Nephron progenitor cell (in vitro differentiated cells): ENCODE measurements around the gene MCTP1.

ENCODE experiments used
- DNase-seq: peaks from one replicate; pipeline ENCODE4 v3.0.0; 2021
- H3K27ac Mint-ChIP-seq: 2 replicates; pipeline ENCODE4 v1.8.0; 2021; ENCODE audit warnings: mild to moderate bottlenecking, moderate library complexity, mixed read lengths
- H3K27me3 Mint-ChIP-seq: 2 replicates; pipeline ENCODE4 v1.8.0; 2021; ENCODE audit warnings: mild to moderate bottlenecking, low read depth, mixed read lengths; ENCODE audit not compliant: poor library complexity
- H3K36me3 Mint-ChIP-seq: 2 replicates; pipeline ENCODE4 v1.8.0; 2021; ENCODE audit warnings: low read depth, mixed read lengths
- H3K4me1 Mint-ChIP-seq: 2 replicates; pipeline ENCODE4 v1.8.0; 2021; ENCODE audit warnings: mixed read lengths
- H3K4me3 Mint-ChIP-seq: 2 replicates; pipeline ENCODE4 v1.8.0; 2021; ENCODE audit warnings: mild to moderate bottlenecking, moderate library complexity, mixed read lengths
- H3K9me3 Mint-ChIP-seq: 2 replicates; pipeline ENCODE4 v1.8.0; 2021; ENCODE audit warnings: mild to moderate bottlenecking, moderate library complexity, mixed read lengths
- TF ChIP-seq, protein P1 (sequence below): fragments of 200-600 bp; sonication (generic); IDR thresholded peaks from 2 replicates; pipeline ENCODE4 v1.5.0; 2021; ENCODE audit warnings: antibody characterized with exemption

Gene MCTP1

GRCh38 chr5:95155888-95156287, 129.0 kb downstream of the MCTP1 start:
- no peaks in the 10 kb centered on the region for H3K36me3 Mint-ChIP-seq
- peaks cover 3% of the 10 kb centered on the region for H3K27me3 Mint-ChIP-seq
- no peak for DNase-seq
- TF ChIP-seq, protein P1, sequence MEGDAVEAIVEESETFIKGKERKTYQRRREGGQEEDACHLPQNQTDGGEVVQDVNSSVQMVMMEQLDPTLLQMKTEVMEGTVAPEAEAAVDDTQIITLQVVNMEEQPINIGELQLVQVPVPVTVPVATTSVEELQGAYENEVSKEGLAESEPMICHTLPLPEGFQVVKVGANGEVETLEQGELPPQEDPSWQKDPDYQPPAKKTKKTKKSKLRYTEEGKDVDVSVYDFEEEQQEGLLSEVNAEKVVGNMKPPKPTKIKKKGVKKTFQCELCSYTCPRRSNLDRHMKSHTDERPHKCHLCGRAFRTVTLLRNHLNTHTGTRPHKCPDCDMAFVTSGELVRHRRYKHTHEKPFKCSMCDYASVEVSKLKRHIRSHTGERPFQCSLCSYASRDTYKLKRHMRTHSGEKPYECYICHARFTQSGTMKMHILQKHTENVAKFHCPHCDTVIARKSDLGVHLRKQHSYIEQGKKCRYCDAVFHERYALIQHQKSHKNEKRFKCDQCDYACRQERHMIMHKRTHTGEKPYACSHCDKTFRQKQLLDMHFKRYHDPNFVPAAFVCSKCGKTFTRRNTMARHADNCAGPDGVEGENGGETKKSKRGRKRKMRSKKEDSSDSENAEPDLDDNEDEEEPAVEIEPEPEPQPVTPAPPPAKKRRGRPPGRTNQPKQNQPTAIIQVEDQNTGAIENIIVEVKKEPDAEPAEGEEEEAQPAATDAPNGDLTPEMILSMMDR: no peak
- no peak overlapping the region for H3K4me3 Mint-ChIP-seq
- no peaks in the 10 kb centered on the region for H3K4me1 Mint-ChIP-seq
- no peak overlapping the region for H3K27ac Mint-ChIP-seq
- no peaks in the 10 kb centered on the region for H3K9me3 Mint-ChIP-seq

DNA sequence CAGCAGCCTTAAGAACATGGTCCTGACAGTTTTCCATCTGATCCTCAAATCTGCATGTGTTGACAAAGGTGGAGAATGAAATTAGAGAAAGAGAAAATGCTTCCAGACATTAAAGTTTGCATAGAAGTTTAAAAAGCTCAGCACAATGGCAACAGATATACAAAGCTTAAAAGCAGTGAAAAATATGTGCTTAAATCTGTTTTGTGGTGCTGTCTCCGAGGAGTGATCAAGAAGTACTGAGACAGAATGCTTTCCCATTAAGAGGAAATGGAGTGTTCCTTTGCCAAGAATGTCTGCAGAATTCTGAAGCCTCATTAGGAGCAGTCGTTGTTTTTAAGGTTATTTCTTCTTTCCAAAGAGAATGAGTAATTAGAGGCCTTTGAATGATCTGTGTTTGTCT, 131.4 kb downstream of the MCTP1 start:
- no peaks in the 10 kb centered on the region for H3K36me3 Mint-ChIP-seq
- H3K4me1 Mint-ChIP-seq: no peaks in the 10 kb centered on the region
- no peak overlapping the region for H3K4me3 Mint-ChIP-seq
- peaks cover 3% of the 10 kb centered on the region for H3K9me3 Mint-ChIP-seq
- H3K27ac Mint-ChIP-seq: no peak overlapping the region
- no peak for DNase-seq
- no peaks in the 10 kb centered on the region for H3K27me3 Mint-ChIP-seq
- TF ChIP-seq, protein P1: no peak

- no peak for DNase-seq
- H3K9me3 Mint-ChIP-seq: peaks cover 13% of the 10 kb centered on the region
- H3K27ac Mint-ChIP-seq: no peak overlapping the region
- peaks cover 9% of the 10 kb centered on the region for H3K36me3 Mint-ChIP-seq
- TF ChIP-seq, protein P1: no peak
- peaks cover 4% of the 10 kb centered on the region for H3K27me3 Mint-ChIP-seq
- no peak overlapping the region for H3K4me3 Mint-ChIP-seq
- H3K4me1 Mint-ChIP-seq: no peaks in the 10 kb centered on the region
Observed at GRCh38 chr5:95152535-95152934, 132.4 kb downstream of the MCTP1 start.

GRCh38 chr5:95152131-95152530, 132.8 kb downstream of the MCTP1 start:
- TF ChIP-seq, protein P1: no peak
- H3K4me3 Mint-ChIP-seq: no peak overlapping the region
- peaks cover 4% of the 10 kb centered on the region for H3K27me3 Mint-ChIP-seq
- peaks cover 12% of the 10 kb centered on the region for H3K36me3 Mint-ChIP-seq
- DNase-seq: no peak
- no peaks in the 10 kb centered on the region for H3K4me1 Mint-ChIP-seq
- peaks cover 17% of the 10 kb centered on the region for H3K9me3 Mint-ChIP-seq
- no peak overlapping the region for H3K27ac Mint-ChIP-seq

- Mint-ChIP-seq H3K27ac (no peak overlapping the region), H3K4me1 (no peaks in the 10 kb centered on the region), H3K4me3 (no peak overlapping the region), H3K27me3 (peaks cover 4% of the 10 kb centered on the region), H3K9me3 (peaks cover 19% of the 10 kb centered on the region), H3K36me3 (peaks cover 12% of the 10 kb centered on the region)
- DNase-seq: no peak
- TF ChIP-seq, protein P1: no peak
Observed at GRCh38 chr5:95151694-95152093, 133.2 kb downstream of the MCTP1 start.

DNA sequence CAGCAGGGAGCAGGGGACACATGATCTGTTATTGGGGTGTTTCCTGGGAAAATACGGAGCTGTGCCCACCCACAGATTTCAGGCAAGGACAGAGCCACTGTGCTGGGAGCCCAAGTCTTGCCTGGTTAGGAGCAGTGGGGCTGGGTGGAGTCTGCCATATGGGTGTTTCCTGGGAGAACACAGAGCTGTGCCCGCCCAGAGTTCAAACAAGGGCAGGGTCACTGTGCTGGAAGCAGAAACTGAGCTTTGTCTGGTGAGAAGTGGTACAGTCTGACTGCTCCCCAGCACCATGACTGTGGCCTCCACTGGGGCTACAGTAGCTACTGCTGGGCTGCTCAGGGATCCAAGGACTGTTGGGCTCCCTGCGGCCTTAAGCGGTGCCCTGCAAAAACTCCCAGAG, 135.5 kb downstream of the MCTP1 start:
- no peaks in the 10 kb centered on the region for H3K4me1 Mint-ChIP-seq
- TF ChIP-seq, protein P1: no peak
- no peak for DNase-seq
- no peak overlapping the region for H3K4me3 Mint-ChIP-seq
- H3K27ac Mint-ChIP-seq: no peak overlapping the region
- peaks cover 4% of the 10 kb centered on the region for H3K27me3 Mint-ChIP-seq
- peaks cover 34% of the 10 kb centered on the region for H3K9me3 Mint-ChIP-seq
- H3K36me3 Mint-ChIP-seq: peaks cover 12% of the 10 kb centered on the region
